Cardiac fibroblast (primary cell): Measurements from ENCODE around the gene BIRC2.
A peak's percentile ranks its signal among the peaks of the same experiment; 100 is the strongest.

Source experiments
- DNase-seq, 2 donors: peaks; one replicate each; pipeline versions ENCODE4 v3.0.0 to v3.0.0-alpha.2; 2010; ENCODE audit warnings: low read depth in 2 of 2
- H3K4me3 ChIP-seq, 2 donors: replicated peaks in 1 of 2; 1 replicate in 1 of 2; 2 replicates in 1 of 2; pipeline ENCODE4 v1.5.1; 2011; ENCODE audit warnings: low read depth in 2 of 2, low read length in 2 of 2, mild to moderate bottlenecking in 2 of 2, moderate library complexity in 1 of 2
- CTCF ChIP-seq: IDR thresholded peaks from one replicate; pipeline ENCODE4 v1.5.1; 2011; ENCODE audit warnings: low read depth, mild to moderate bottlenecking, low read length, inconsistent platforms

Gene BIRC2

DNA sequence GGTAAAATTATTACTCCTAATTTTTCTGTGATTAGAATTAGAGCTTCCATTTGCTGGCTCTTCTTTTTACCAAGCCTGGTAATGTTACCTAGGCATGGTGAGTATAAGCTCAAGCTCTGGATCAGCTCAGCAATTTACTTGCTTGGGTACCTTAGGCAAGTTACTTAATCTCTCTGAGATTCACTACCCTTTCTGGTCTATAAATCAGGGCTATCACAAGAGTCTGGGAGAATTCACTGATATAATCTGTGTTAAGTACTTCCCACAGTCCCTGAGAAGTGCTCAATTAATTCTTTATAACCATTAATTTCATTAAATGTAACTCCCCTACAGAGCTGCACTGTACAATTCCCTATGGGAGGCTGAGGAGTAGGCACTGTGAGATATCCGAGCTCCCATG lies 61.3 kb downstream of the BIRC2 start:
- no peak for TF ChIP-seq CTCF
- DNase-seq = no peak
- H3K4me3 ChIP-seq = no peak overlapping the region

DNA sequence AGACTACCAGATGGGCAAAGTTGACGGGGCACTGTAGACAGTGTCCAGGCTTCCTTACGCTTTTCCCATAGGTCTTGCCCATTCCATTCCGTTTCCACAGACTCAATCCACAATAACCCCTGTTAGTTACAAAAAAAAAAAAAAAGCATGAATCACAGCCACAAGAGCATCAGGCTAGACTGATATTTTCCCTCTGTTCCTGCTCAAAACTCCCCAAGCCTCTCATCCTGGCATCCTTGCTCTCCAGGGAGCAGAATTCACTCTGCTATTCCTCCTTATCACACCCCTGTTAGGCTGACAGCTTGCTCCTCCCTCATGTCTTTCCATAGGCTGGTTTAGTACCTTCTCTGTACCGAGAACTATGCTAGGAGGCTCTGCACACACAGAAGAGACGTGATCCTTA lies 63.4 kb downstream of the BIRC2 start:
- no peak for TF ChIP-seq CTCF
- DNase-seq = peak; percentile 33 to 63
- no peak overlapping the region for H3K4me3 ChIP-seq

DNA sequence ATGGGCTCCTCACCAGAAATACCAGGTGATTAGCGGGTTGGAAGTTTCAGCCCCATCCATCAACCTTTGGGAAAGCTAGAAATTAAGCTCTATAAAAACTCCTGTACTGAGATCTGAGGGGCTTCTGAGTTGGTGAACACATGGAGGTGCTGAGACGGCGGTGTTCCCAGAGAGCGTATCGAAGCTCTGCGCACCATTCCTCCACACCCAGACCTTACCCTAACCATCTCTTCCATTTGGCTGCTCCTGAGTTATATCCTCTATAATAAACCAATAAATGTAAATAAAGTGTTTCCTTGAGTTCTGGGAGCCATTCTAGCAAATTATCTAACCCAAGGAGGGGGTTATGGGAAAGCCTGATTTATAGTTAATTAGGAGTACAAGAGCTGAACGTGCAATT lies 64.1 kb downstream of the BIRC2 start:
- TF ChIP-seq CTCF = no peak
- no peak overlapping the region for H3K4me3 ChIP-seq
- DNase-seq = no peak

DNA sequence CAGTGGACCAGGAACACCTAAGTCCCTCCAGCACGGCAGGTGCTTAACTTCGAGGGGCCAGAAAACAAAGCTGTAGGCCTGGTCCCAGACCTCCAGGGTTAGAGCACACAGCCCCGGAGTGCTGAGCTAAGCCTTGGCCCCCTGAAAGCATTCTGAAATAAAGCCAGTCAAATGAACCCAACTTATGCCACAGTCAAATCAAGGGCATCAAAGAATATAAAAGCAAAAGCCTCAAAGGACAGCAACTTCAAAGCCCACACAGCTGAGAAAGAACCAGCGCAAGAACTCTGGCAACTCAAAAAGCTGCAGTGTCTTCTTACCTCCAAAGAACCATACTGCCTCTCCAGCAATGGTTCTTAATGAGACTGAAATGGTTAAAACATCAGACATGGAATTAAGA lies 66.5 kb downstream of the BIRC2 start:
- H3K4me3 ChIP-seq = no peak overlapping the region
- no peak for TF ChIP-seq CTCF
- no peak for DNase-seq

DNA sequence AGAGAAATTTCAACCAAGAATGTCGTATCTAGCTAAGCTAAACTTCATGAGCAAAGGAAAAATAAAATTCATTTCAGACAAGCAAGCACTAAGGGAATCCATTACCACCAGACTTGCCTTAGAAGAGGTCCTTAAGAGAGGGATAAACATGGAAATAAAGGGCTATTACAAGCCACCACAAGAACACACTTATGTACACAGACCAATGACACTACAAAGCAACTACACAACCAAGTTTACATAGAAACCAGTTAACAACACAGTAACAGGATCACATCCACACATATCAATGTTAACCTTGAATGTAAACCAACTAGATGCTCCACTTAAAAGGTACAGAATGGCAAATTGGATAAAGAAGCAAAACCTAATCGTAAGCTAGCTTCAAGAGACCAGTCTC lies 67.5 kb downstream of the BIRC2 start:
- no peak overlapping the region for H3K4me3 ChIP-seq
- DNase-seq = no peak
- TF ChIP-seq CTCF = no peak

GRCh38 chr11:102415304-102415916 lies 68.4 kb downstream of the BIRC2 start:
- no peak for TF ChIP-seq CTCF
- no peak overlapping the region for H3K4me3 ChIP-seq
- no peak for DNase-seq

- no peak for DNase-seq
- TF ChIP-seq CTCF = no peak
- no peak overlapping the region for H3K4me3 ChIP-seq
Measured at GRCh38 chr11:102416976-102417375, 70.0 kb downstream of the BIRC2 start.
